ENCODE measurements around the gene THAP2. TPM values are rescaled to one million over a fixed set of nuclear protein-coding genes. Genes with fewer than 3 reads are reported as not detected.

Gene THAP2
- total RNA-seq, 6 experiments from 2014 or later, result 1.3 to 3.2 (median 2.0) TPM

DNA sequence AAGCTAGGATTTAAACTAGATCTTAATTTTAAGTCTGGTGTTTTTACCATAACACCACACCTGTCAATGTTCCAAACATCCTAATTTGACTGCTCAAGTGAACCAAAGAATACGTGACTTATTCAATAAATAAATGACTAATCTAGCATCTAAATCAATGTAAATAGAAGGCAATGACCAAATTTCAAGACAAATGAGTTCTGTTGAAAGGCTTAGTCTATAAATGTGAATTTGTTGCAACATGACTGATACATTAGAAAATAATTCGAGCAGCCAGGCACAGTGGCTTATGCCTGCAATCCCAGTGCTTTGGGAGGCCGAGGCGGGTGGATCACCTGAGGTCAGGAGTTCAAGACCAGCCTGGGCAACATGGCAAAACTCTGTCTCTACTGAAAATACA, 15.6 kb upstream of the THAP2 start:
- H3K4me3 ChIP-seq, result no peak overlapping the region
- WGBS (ENCODE audit: insufficient coverage, low coverage, low lambda C conversion rate, missing lambda C conversion rate), result 77% methylated on average over 4 of the region's 4 CpGs
- TF ChIP-seq, protein P1, sequence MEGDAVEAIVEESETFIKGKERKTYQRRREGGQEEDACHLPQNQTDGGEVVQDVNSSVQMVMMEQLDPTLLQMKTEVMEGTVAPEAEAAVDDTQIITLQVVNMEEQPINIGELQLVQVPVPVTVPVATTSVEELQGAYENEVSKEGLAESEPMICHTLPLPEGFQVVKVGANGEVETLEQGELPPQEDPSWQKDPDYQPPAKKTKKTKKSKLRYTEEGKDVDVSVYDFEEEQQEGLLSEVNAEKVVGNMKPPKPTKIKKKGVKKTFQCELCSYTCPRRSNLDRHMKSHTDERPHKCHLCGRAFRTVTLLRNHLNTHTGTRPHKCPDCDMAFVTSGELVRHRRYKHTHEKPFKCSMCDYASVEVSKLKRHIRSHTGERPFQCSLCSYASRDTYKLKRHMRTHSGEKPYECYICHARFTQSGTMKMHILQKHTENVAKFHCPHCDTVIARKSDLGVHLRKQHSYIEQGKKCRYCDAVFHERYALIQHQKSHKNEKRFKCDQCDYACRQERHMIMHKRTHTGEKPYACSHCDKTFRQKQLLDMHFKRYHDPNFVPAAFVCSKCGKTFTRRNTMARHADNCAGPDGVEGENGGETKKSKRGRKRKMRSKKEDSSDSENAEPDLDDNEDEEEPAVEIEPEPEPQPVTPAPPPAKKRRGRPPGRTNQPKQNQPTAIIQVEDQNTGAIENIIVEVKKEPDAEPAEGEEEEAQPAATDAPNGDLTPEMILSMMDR (IDR thresholded peaks at IDR 0.05), result no peak
- no peak for TF ChIP-seq POLR2A (IDR thresholded peaks at IDR 0.05)
- H3K36me3 ChIP-seq, result peaks cover 0 to 33% (median 7%) of the 10 kb centered on the region in 4 donors
- H3K9me3 ChIP-seq, result no peaks in the 10 kb centered on the region
- DNase-seq (no peak), ATAC-seq (no peak)
- H3K27ac ChIP-seq, result no peak overlapping the region
- H3K4me1 ChIP-seq, result no peaks in the 10 kb centered on the region
- intact Hi-C loops (cut with DNase I), result no loop called here
- H3K27me3 ChIP-seq, result no peaks in the 10 kb centered on the region

DNA sequence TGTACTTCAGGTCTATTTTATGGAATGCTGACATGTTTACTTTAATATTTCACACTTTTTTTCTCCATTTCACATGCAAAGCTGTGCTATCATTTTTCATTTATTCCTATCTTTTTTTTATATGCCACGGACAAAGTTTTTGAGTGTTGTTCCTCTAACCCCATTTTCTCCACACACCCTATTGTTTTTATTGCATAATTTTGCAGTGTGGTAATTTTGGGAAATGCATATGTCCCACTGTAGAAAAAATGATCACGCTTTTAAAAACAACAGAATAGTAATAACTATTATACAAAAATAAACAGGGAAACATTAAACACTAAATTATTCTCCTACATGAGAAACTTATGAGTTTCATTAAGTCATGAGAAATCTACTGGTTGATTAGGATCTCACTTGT, 14.7 kb upstream of the THAP2 start:
- Histone ChIP-seq H3K27me3 (no peaks in the 10 kb centered on the region), H3K4me3 (no peak overlapping the region), H3K27ac (no peak overlapping the region), H3K9me3 (no peaks in the 10 kb centered on the region), H3K4me1 (no peaks in the 10 kb centered on the region), H3K36me3 (peaks cover 0 to 24% (median 7%) of the 10 kb centered on the region in 4 donors)
- DNase-seq, result no peak
- ATAC-seq, result no peak
- 81% methylated on average over 1 of the region's 2 CpGs for WGBS (ENCODE audit: insufficient coverage, low coverage, low lambda C conversion rate, missing lambda C conversion rate)
- TF ChIP-seq, protein P1 (IDR thresholded peaks at IDR 0.05), result no peak
- intact Hi-C loops (cut with DNase I), result no loop called here

DNA sequence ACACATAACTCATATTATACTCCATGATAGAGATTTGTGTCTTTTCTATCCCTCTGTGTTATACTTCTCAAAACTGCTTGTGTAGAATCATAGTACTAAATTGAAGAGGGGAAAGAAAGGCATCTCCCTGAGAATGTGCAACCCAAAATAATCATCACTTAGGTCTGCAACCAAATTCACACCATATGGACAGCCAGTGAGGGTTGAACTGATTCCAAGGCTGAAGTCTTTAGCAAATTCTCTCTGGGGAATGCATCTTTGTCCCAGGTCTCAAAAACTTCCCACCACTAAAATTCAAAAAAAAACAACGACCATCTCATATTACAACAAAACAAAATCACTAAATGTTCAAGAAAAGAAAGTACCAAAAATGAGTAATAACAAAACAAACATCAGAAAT, 11.4 kb upstream of the THAP2 start:
- no peak for ATAC-seq
- intact Hi-C loops (cut with DNase I), result no loop called here
- H3K9me3 ChIP-seq, result no peaks in the 10 kb centered on the region
- H3K4me1 ChIP-seq, result peaks cover 0 to 9% (median 0%) of the 10 kb centered on the region in 4 donors
- no peak overlapping the region for H3K4me3 ChIP-seq
- no peak for DNase-seq
- no peaks in the 10 kb centered on the region for H3K27me3 ChIP-seq
- H3K27ac ChIP-seq, result no peak overlapping the region
- 78% methylated on average over 1 of the region's 1 CpG for WGBS (ENCODE audit: insufficient coverage, low coverage, low lambda C conversion rate, missing lambda C conversion rate)
- TF ChIP-seq POLR2A (IDR thresholded peaks at IDR 0.05), result no peak
- H3K36me3 ChIP-seq, result peaks cover 0 to 8% (median 2%) of the 10 kb centered on the region in 4 donors

DNA sequence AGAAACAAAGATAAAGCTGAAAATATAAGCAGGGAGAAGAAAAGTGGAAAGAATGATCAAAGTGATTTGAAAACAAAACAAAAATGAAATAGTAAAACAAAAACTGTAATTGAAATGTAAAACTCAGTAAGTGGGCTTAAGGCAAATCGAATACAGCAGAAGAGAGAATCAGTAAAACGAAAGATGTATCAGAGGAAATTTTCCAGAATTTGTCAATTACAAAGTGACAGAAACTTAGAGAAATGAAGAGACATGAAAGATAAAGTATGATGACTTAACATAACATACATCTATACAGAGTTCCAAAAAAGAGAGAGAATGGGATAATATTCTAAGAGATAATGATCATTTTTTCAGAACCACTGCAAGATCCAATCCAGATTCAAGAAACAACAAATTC, 11.0 kb upstream of the THAP2 start:
- intact Hi-C loops (cut with DNase I), result no loop called here
- Histone ChIP-seq H3K4me3 (no peak overlapping the region), H3K27me3 (no peaks in the 10 kb centered on the region), H3K36me3 (peaks cover 0 to 12% (median 2%) of the 10 kb centered on the region in 4 donors), H3K4me1 (peaks cover 0 to 9% (median 0%) of the 10 kb centered on the region in 4 donors), H3K9me3 (no peaks in the 10 kb centered on the region), H3K27ac (no peak overlapping the region)
- TF ChIP-seq POLR2A (IDR thresholded peaks at IDR 0.05), result no peak
- TF ChIP-seq, protein P1 (IDR thresholded peaks at IDR 0.05), result no peak
- ATAC-seq (no peak), DNase-seq (no peak)
- 94% methylated on average over 2 of the region's 2 CpGs for WGBS (ENCODE audit: insufficient coverage, low coverage, low lambda C conversion rate, missing lambda C conversion rate)

DNA sequence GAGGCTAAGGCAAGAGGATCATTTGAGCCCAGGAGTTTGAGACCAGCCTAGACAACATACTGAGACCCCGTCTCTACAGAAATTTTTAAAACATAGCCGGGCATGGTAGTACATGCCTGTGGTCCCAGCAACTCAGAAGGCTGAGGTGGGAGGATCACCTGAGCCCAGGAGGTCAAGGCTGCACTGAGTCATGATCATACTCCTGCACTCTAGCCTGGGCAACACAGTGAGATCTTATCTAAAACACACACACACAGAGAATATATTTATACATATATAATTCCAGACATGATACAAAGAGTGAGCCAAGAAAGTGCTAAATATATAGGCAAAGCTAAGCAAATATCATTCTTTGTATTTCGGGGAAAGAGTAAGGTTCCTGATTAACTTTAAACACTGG, 9.9 kb upstream of the THAP2 start:
- Histone ChIP-seq H3K27me3 (no peaks in the 10 kb centered on the region), H3K27ac (no peak overlapping the region), H3K36me3 (peaks cover 0 to 21% (median 10%) of the 10 kb centered on the region in 4 donors), H3K9me3 (no peaks in the 10 kb centered on the region), H3K4me3 (no peak overlapping the region), H3K4me1 (peaks cover 0 to 9% (median 0%) of the 10 kb centered on the region in 4 donors)
- DNase-seq, result no peak
- WGBS (ENCODE audit: insufficient coverage, low coverage, low lambda C conversion rate, missing lambda C conversion rate), result 100% methylated on average over 3 of the region's 3 CpGs
- intact Hi-C loops (cut with DNase I), result no loop called here
- no peak for ATAC-seq
- no peak for TF ChIP-seq POLR2A (IDR thresholded peaks at IDR 0.05)
- TF ChIP-seq, protein P1 (IDR thresholded peaks at IDR 0.05), result no peak

Data from right lobe of liver (tissue), 6 donors.